IPS-11a (cell line): ENCODE measurements around the gene CD3D.
"Not testable (repeated sequence)": the region's sequence is repeated elsewhere in the genome, so short reads cannot be mapped to it uniquely, and the experiment has no call there.

Experiments used
- H3K4me3 ChIP-seq: one replicate; pipeline ENCODE4 v1.5.1; 2013; ENCODE audit warnings: low read depth, low read length, control low read depth

CD3D gene

DNA sequence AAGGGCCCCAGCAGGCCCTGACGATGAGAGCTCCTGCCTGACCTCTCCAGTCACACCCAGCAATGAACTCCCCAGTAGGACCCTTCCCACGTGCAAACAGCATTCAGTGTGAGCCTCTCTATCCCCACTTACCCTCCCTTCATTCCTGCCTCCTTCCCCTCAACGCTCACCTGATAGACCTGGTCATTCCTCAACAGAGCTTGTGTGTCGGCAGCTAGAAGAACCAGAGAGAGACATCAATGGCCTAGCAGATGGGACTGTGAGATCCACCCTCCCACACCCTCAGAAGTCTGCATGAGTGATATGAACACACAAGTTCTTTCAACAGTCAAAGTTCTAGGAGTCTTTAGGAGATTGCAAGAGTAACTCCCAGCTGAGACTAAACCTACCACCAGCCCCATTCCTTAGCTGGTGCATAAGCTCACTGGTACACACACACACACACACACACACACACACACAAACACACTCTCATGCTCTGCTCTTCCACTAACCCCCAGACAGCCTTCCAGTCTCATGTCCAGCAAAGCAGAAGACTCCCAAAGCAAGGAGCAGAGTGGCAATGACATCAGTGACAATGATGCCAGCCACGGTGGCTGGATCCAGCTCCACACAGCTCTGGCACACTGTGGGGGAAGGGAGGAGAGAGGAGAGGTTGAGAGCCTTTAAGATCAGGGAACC lies 3.1 kb downstream of the CD3D start:
- H3K4me3 ChIP-seq, result no peak overlapping the region

GRCh38 chr11:118338637-118339061 lies 3.9 kb downstream of the CD3D start:
- no peak overlapping the region for H3K4me3 ChIP-seq

- no peak overlapping the region for H3K4me3 ChIP-seq
These were observed 7.8 kb downstream of the CD3D start for GRCh38 chr11:118334745-118335144.

GRCh38 chr11:118328745-118329144 lies 13.8 kb downstream of the CD3D start:
- no peak overlapping the region for H3K4me3 ChIP-seq

GRCh38 chr11:118325283-118325682 lies 17.2 kb downstream of the CD3D start:
- no peak overlapping the region for H3K4me3 ChIP-seq

DNA sequence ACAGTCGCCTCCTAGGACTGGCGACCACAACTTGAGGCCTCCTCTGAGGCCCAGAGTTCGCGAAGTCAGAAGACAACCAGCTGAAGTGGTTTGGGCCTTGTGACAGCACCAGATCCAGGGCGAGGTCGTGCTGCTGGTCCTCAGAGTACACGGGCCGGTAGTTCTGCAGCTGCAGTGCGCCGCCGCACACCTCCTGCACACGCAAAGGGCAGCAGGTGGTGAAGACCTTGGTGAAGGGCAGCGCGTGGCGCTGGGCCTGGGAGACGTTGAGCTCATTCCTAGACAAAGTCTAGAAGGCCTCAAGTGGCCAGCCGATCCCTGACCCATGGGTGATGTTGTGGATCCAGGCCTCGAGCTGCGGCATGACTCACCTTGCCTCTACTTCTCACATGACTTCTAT lies 19.8 kb downstream of the CD3D start:
- H3K4me3 ChIP-seq, result no peak overlapping the region

GRCh38 chr11:118321386-118322082 lies 21.0 kb downstream of the CD3D start:
- H3K4me3 ChIP-seq, result no peak overlapping the region

DNA sequence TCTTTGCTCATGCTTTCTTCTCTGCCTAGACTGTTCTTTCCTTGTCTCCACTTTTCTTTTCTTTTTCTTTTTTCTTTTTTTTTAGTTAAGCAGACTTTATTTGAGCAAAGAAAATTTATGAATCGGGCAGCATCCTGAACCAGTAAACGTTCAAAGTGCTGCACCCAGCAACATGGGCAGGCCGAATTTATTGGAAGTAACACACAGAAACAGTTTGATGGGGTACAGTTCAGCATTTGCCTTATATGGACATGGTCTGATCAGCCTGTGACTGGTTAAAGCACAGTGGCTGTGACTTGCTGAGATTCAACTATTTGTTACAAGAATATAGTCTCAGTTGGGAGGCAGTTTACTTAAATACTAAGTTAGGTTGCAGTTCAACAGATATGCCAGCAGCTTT lies 22.0 kb downstream of the CD3D start:
- no peak overlapping the region for H3K4me3 ChIP-seq

DNA sequence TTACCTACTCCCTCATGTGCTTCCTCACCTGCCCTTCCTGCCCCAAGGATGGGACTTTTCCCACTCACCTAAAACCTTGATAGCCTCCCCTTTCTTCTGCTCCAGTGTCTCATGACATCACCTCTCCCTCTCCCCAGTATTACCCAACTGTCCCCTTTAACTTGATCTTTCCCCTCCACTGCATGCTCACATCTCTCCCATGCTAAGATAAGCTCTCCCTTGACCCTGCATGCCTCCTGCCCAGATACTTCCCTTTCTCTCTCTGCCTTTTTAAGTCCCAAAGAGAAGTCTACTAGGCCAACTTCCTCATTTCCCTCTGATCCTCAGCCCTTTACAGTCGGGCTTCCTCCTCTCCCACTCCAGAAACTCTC lies 23.2 kb downstream of the CD3D start:
- no peak overlapping the region for H3K4me3 ChIP-seq

- no peak overlapping the region for H3K4me3 ChIP-seq
These were observed 23.7 kb downstream of the CD3D start for GRCh38 chr11:118318581-118319336.

DNA sequence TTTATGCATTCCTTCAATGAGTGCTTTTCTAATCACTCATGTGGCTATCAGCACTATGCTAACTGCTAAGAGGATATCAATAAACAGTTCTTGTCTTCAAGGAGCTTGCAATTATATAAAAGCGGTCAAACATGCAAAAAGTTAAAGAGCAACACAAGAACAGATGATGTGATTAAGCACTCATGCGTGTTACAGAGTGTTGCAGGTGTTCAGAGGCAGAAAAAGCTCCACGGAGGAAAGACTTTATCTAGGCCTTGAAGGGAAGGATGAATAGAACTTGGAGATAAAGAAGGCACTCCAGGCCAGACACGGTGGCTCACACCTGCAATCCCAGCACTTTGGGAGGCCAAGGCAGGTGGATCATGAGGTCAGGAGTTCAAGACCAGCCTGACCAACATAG lies 24.4 kb downstream of the CD3D start:
- H3K4me3 ChIP-seq, result no peak overlapping the region

GRCh38 chr11:118314988-118315411 lies 27.5 kb downstream of the CD3D start:
- H3K4me3 ChIP-seq, result no peak overlapping the region

GRCh38 chr11:118313242-118313641 lies 29.3 kb downstream of the CD3D start:
- H3K4me3 ChIP-seq, result no peak overlapping the region

DNA sequence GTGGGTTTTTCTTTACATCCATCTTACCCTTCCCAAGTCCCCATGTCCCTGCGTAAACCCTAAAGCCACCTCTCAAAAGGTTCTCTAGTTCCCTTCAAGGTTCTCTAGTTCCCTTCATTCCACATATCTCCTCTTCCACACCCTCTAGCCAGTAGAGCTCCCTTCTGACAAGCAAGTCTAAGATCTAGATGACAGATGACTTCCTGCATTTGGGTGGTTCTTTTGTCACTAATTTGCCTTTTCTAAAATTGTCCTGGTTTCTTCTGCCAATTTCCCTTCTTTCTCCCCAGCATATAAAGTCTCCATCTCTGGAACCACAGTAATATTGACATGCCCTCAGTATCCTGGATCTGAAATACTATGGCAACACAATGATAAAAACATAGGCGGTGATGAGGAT lies 30.2 kb downstream of the CD3D start:
- H3K4me3 ChIP-seq, result no peak overlapping the region

DNA sequence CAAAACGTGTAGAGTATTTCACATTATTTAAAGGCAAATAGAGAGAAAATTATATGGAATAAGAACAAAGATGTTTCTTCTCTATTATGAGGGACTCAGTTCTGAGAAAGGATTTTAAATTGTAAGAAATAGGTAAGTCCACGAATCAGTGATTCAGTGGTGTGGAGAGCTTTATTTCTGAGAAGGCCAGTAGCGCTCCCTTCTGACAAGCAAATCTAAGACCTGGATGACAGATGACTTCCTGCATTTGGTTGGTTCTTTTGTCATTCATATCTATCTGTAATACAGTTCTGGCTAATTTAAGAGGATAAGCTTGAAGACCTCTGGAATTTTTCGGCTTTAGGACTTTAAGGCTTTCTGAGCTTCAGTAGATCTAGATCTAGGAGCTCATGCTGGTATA lies 31.0 kb downstream of the CD3D start:
- H3K4me3 ChIP-seq, result no peak overlapping the region

- no peak overlapping the region for H3K4me3 ChIP-seq
These were observed 31.6 kb downstream of the CD3D start for GRCh38 chr11:118310781-118311485.

- H3K4me3 ChIP-seq, result no peak overlapping the region
These were observed 32.2 kb downstream of the CD3D start for GRCh38 chr11:118310271-118310670.

GRCh38 chr11:118308995-118309528 lies 33.4 kb downstream of the CD3D start:
- not testable (repeated sequence) for H3K4me3 ChIP-seq

GRCh38 chr11:118306556-118306955 lies 35.9 kb downstream of the CD3D start:
- H3K4me3 ChIP-seq, result no peak overlapping the region

- no peak overlapping the region for H3K4me3 ChIP-seq
These were observed 36.8 kb downstream of the CD3D start for GRCh38 chr11:118305726-118306125.
